CD8-positive, alpha-beta memory T cell (primary cell): ENCODE measurements around the gene ZCCHC4. TPM values are rescaled to one million over a fixed set of nuclear protein-coding genes. Genes with fewer than 3 reads are reported as not detected.

Experiments
- CTCF ChIA-PET: fragments of 350-600 bp; sonication (Branson Sonifier 250); formaldehyde crosslinking; loops from one replicate; lab custom pipeline; 2021; ENCODE audit warnings: antibody characterized with exemption; lab: Charles Lee
- POLR2A ChIA-PET: fragments of 350-600 bp; sonication (Branson Sonifier 250); formaldehyde crosslinking; loops from one replicate; lab custom pipeline; 2021; ENCODE audit warnings: antibody characterized with exemption; lab: Charles Lee
- DNase-seq, 5 donors: peaks; one replicate each; pipeline versions ENCODE4 v3.0.0 to v3.0.0-alpha.2; 2020 to 2022; ENCODE audit warnings: mixed read lengths in 1 of 5
- H3K27ac ChIP-seq: one replicate; pipeline ENCODE4 v1.7.0; 2013; ENCODE audit warnings: low read depth, mild to moderate bottlenecking, low read length, moderate library complexity
- H3K27me3 ChIP-seq: 2 replicates; pipeline ENCODE4 v1.7.0; 2013; ENCODE audit warnings: low read length, mild to moderate bottlenecking; ENCODE audit not compliant: insufficient read depth, poor library complexity, severe bottlenecking
- H3K36me3 ChIP-seq: 2 replicates; pipeline ENCODE4 v1.7.0; 2013; ENCODE audit warnings: mild to moderate bottlenecking, low read length, moderate library complexity; ENCODE audit not compliant: insufficient read depth
- H3K4me1 ChIP-seq: 2 replicates; pipeline ENCODE4 v1.7.0; 2013; ENCODE audit warnings: mild to moderate bottlenecking, low read length, moderate library complexity; ENCODE audit not compliant: insufficient read depth
- H3K4me3 ChIP-seq: 2 replicates; pipeline ENCODE4 v1.7.0; 2013; ENCODE audit warnings: mild to moderate bottlenecking, low read length
- H3K9me3 ChIP-seq: 2 replicates; pipeline ENCODE4 v1.7.0; 2013; ENCODE audit warnings: mild to moderate bottlenecking, low read length
- H3K27ac Mint-ChIP-seq, 8 donors: one replicate each; pipeline ENCODE4 v1.8.0; 2020 to 2021; ENCODE audit warnings: mixed read lengths in 8 of 8, mild to moderate bottlenecking in 6 of 8, inconsistent platforms in 3 of 8, moderate library complexity in 3 of 8
- H3K27me3 Mint-ChIP-seq, 2 donors: one replicate each; pipeline ENCODE4 v1.8.0; 2020 to 2021; ENCODE audit warnings: mixed read lengths in 2 of 2, mild to moderate bottlenecking in 1 of 2, moderate library complexity in 1 of 2
- H3K36me3 Mint-ChIP-seq, 3 donors: one replicate each; pipeline ENCODE4 v1.8.0; 2020 to 2021; ENCODE audit warnings: mixed read lengths in 3 of 3, inconsistent platforms in 1 of 3, mild to moderate bottlenecking in 1 of 3
- H3K4me1 Mint-ChIP-seq, 3 donors: one replicate each; pipeline ENCODE4 v1.8.0; 2020 to 2021; ENCODE audit warnings: mixed read lengths in 3 of 3, inconsistent platforms in 1 of 3, mild to moderate bottlenecking in 1 of 3
- H3K4me3 Mint-ChIP-seq, 7 donors: one replicate each; pipeline ENCODE4 v1.8.0; 2020 to 2021; ENCODE audit warnings: mixed read lengths in 7 of 7, mild to moderate bottlenecking in 6 of 7, moderate library complexity in 4 of 7, inconsistent platforms in 2 of 7
- H3K9me3 Mint-ChIP-seq, 5 donors: one replicate each; pipeline ENCODE4 v1.8.0; 2020 to 2022; ENCODE audit warnings: mixed read lengths in 5 of 5, mild to moderate bottlenecking in 3 of 5, moderate library complexity in 2 of 5, inconsistent platforms in 1 of 5
- polyA plus RNA-seq: library from polyadenylated mRNA; unstranded; fragments of 300-500 nt; fragmentation: Illumina TruSeq; gene quantifications from one replicate; pipeline ENCODE4 v1.2.3, GENCODE V29; 2021
- total RNA-seq, 2 experiments: library from RNA; stranded (reverse); gene quantifications; one replicate each; pipeline ENCODE4 v1.2.3, GENCODE V29; 2021

Gene ZCCHC4
- 10 to 100 TPM; 14.1 to 15.0 TPM for total RNA-seq
- polyA plus RNA-seq = 11.6 TPM

GRCh38 chr4:25312496-25313200 is at the start of gene ZCCHC4:
Gene ZCCHC4, plus strand, starts transcription at chr4:25312774. Its CDS starts 36 bp downstream, at chr4:25312810.
- peak; percentile 86 to 92 (median 90) for DNase-seq
- peaks cover 0 to 27% (median 10%) of the 10 kb centered on the region in 3 donors for H3K36me3 Mint-ChIP-seq
- peak within 1 kb of the TSS; percentile 98 to 99 (median 99) for H3K4me3 Mint-ChIP-seq
- Histone ChIP-seq H3K9me3 (no peaks in the 10 kb centered on the region), H3K4me3 (peak within 1 kb of the TSS; percentile 90), H3K36me3 (peaks cover 9% of the 10 kb centered on the region), H3K27me3 (no peaks in the 10 kb centered on the region), H3K4me1 (peaks cover 12% of the 10 kb centered on the region), H3K27ac (peak within 1 kb of the TSS; percentile 80)
- peak within 1 kb of the TSS; percentile 84 to 97 (median 96) for H3K27ac Mint-ChIP-seq
- no peaks in the 10 kb centered on the region for H3K9me3 Mint-ChIP-seq
- H3K27me3 Mint-ChIP-seq = peaks cover 0 to 12% of the 10 kb centered on the region in 2 donors
- ChIA-PET POLR2A (interaction anchor here (0.7 to 1.3 kb wide), 7 partner anchors 18 to 153 kb away, joined by 3 to 24 read pairs (median 4); partner anchors contain the start of genes ANAPC4, PI4K2B and SEPSECS), CTCF (interaction anchor here (0.6 to 3.0 kb wide), 46 partner anchors 8 to 168 kb away, joined by 3 to 52 read pairs (median 5); partner anchors contain the start of genes ANAPC4, PI4K2B and SEPSECS)
- H3K4me1 Mint-ChIP-seq = peaks cover 11 to 32% (median 20%) of the 10 kb centered on the region in 3 donors

GRCh38 chr4:25271866-25272265 is 40.7 kb upstream of the ZCCHC4 start:
- ChIA-PET CTCF (interaction anchor here (2.0 kb wide), 1 partner anchor 38 kb away, joined by 4 read pairs; the partner anchor contains the start of gene PI4K2B), POLR2A (no interaction called here)
- Mint-ChIP-seq H3K9me3 (no peaks in the 10 kb centered on the region), H3K27ac (no peak overlapping the region), H3K27me3 (no peaks in the 10 kb centered on the region), H3K36me3 (peaks cover 7 to 59% (median 24%) of the 10 kb centered on the region in 3 donors), H3K4me3 (no peak overlapping the region), H3K4me1 (peaks cover 0 to under 1% (median 0%) of the 10 kb centered on the region in 3 donors)
- Histone ChIP-seq H3K4me1 (no peaks in the 10 kb centered on the region), H3K9me3 (no peaks in the 10 kb centered on the region), H3K36me3 (no peaks in the 10 kb centered on the region), H3K27ac (no peak overlapping the region), H3K4me3 (no peak overlapping the region), H3K27me3 (no peaks in the 10 kb centered on the region)
- DNase-seq = no peak

GRCh38 chr4:25280210-25280609 is 32.4 kb upstream of the ZCCHC4 start:
- no peak for DNase-seq
- H3K27ac ChIP-seq = no peak overlapping the region
- no peaks in the 10 kb centered on the region for H3K9me3 ChIP-seq
- no peak overlapping the region for H3K4me3 Mint-ChIP-seq
- H3K27me3 ChIP-seq = no peaks in the 10 kb centered on the region
- no peaks in the 10 kb centered on the region for H3K4me1 ChIP-seq
- peaks cover 0 to 1% (median 0%) of the 10 kb centered on the region in 5 donors for H3K9me3 Mint-ChIP-seq
- H3K27me3 Mint-ChIP-seq = no peaks in the 10 kb centered on the region
- no peaks in the 10 kb centered on the region for H3K36me3 ChIP-seq
- H3K27ac Mint-ChIP-seq = peak overlapping the region in 1 of 8 donors; percentile 13
- peaks cover 0 to 35% (median 6%) of the 10 kb centered on the region in 3 donors for H3K36me3 Mint-ChIP-seq
- no peaks in the 10 kb centered on the region for H3K4me1 Mint-ChIP-seq
- ChIA-PET POLR2A (no interaction called here), CTCF (interaction anchor here (2.0 kb wide), 1 partner anchor 32 kb away, joined by 7 read pairs; the partner anchor contains the start of gene ZCCHC4)
- H3K4me3 ChIP-seq = no peak overlapping the region

- Histone ChIP-seq H3K4me1 (no peaks in the 10 kb centered on the region), H3K36me3 (no peaks in the 10 kb centered on the region), H3K4me3 (no peak overlapping the region), H3K9me3 (no peaks in the 10 kb centered on the region), H3K27me3 (no peaks in the 10 kb centered on the region), H3K27ac (no peak overlapping the region)
- Mint-ChIP-seq H3K9me3 (peaks cover 8 to 15% (median 9%) of the 10 kb centered on the region in 5 donors), H3K27me3 (peaks cover 4 to 18% of the 10 kb centered on the region in 2 donors), H3K36me3 (peaks cover 7 to 15% (median 14%) of the 10 kb centered on the region in 3 donors), H3K27ac (peak overlapping the region in 1 of 8 donors; percentile 4), H3K4me3 (no peak overlapping the region), H3K4me1 (no peaks in the 10 kb centered on the region)
- POLR2A ChIA-PET = no interaction called here
- no peak for DNase-seq
- CTCF ChIA-PET = no interaction called here
Observed at GRCh38 chr4:25283948-25284347, 28.6 kb upstream of the ZCCHC4 start.

GRCh38 chr4:25284466-25284865 is 28.1 kb upstream of the ZCCHC4 start:
- no peaks in the 10 kb centered on the region for H3K27me3 ChIP-seq
- H3K4me1 ChIP-seq = no peaks in the 10 kb centered on the region
- POLR2A ChIA-PET = no interaction called here
- no peak overlapping the region for H3K27ac ChIP-seq
- Mint-ChIP-seq H3K27me3 (peaks cover 4 to 18% of the 10 kb centered on the region in 2 donors), H3K4me1 (no peaks in the 10 kb centered on the region), H3K4me3 (no peak overlapping the region), H3K9me3 (peaks cover 8 to 16% (median 10%) of the 10 kb centered on the region in 5 donors), H3K36me3 (peaks cover 7 to 20% (median 14%) of the 10 kb centered on the region in 3 donors), H3K27ac (no peak overlapping the region)
- H3K4me3 ChIP-seq = no peak overlapping the region
- H3K36me3 ChIP-seq = no peaks in the 10 kb centered on the region
- no peak for DNase-seq
- CTCF ChIA-PET = interaction anchor here (1.4 kb wide), 1 partner anchor 28 kb away, joined by 3 read pairs; no protein-coding TSS in a partner anchor
- no peaks in the 10 kb centered on the region for H3K9me3 ChIP-seq

- Mint-ChIP-seq H3K4me3 (no peak overlapping the region), H3K27ac (no peak overlapping the region), H3K27me3 (peaks cover 15 to 30% of the 10 kb centered on the region in 2 donors), H3K9me3 (peaks cover 8 to 18% (median 10%) of the 10 kb centered on the region in 5 donors), H3K4me1 (no peaks in the 10 kb centered on the region), H3K36me3 (peaks cover 0 to 29% (median 5%) of the 10 kb centered on the region in 3 donors)
- H3K27me3 ChIP-seq = no peaks in the 10 kb centered on the region
- ChIA-PET CTCF (interaction anchor here (0.8 kb wide), 1 partner anchor 22 kb away, joined by 3 read pairs; no protein-coding TSS in a partner anchor), POLR2A (no interaction called here)
- no peak overlapping the region for H3K4me3 ChIP-seq
- H3K27ac ChIP-seq = no peak overlapping the region
- no peaks in the 10 kb centered on the region for H3K4me1 ChIP-seq
- no peaks in the 10 kb centered on the region for H3K9me3 ChIP-seq
- DNase-seq = no peak
- no peaks in the 10 kb centered on the region for H3K36me3 ChIP-seq
Observed at GRCh38 chr4:25290490-25291067, 22.0 kb upstream of the ZCCHC4 start.

- Mint-ChIP-seq H3K9me3 (peaks cover 8 to 18% (median 10%) of the 10 kb centered on the region in 5 donors), H3K4me3 (no peak overlapping the region), H3K36me3 (peaks cover 0 to 29% (median 5%) of the 10 kb centered on the region in 3 donors), H3K27me3 (peaks cover 15 to 32% of the 10 kb centered on the region in 2 donors), H3K27ac (no peak overlapping the region), H3K4me1 (no peaks in the 10 kb centered on the region)
- no peaks in the 10 kb centered on the region for H3K4me1 ChIP-seq
- H3K27me3 ChIP-seq = no peaks in the 10 kb centered on the region
- no peak overlapping the region for H3K4me3 ChIP-seq
- ChIA-PET CTCF (interaction anchor here (0.8 kb wide), 1 partner anchor 21 kb away, joined by 3 read pairs; no protein-coding TSS in a partner anchor), POLR2A (no interaction called here)
- H3K9me3 ChIP-seq = no peaks in the 10 kb centered on the region
- H3K27ac ChIP-seq = no peak overlapping the region
- DNase-seq = no peak
- H3K36me3 ChIP-seq = no peaks in the 10 kb centered on the region
Observed at GRCh38 chr4:25291158-25291733, 21.3 kb upstream of the ZCCHC4 start.
